Astrocyte (in vitro differentiated cells and primary cell): ENCODE results near the gene DOK6. TPM values are rescaled to one million over a fixed set of nuclear protein-coding genes. Genes with fewer than 3 reads are reported as not detected.

Source experiments
- DNase-seq: peaks from one replicate; pipeline ENCODE4 v3.0.0-alpha.2; 2010; ENCODE audit warnings: low read depth
- FAIRE-seq: peaks from 2 replicates; lab custom pipeline; 2011; peaks lifted over from hg19 to GRCh38; lab: Jason Lieb, UNC
- H2AFZ ChIP-seq: 2 replicates; pipeline ENCODE4 v1.6.0; 2012; ENCODE audit warnings: low read depth, low read length, inconsistent platforms
- H3K27ac ChIP-seq: 2 replicates; pipeline ENCODE4 v1.5.1; 2011; ENCODE audit warnings: low read depth, low read length, inconsistent platforms
- H3K27me3 ChIP-seq: 2 replicates; pipeline ENCODE4 v1.6.0; 2011; ENCODE audit warnings: low read length, inconsistent platforms; ENCODE audit not compliant: insufficient read depth
- H3K36me3 ChIP-seq: 2 replicates; pipeline ENCODE4 v1.5.1; 2011; ENCODE audit warnings: low read length, inconsistent platforms; ENCODE audit not compliant: insufficient read depth
- H3K4me1 ChIP-seq: 2 replicates; pipeline ENCODE4 v1.5.1; 2011; ENCODE audit warnings: low read length, inconsistent platforms; ENCODE audit not compliant: insufficient read depth
- H3K4me2 ChIP-seq: 2 replicates; pipeline ENCODE4 v1.6.0; 2012; ENCODE audit warnings: low read length, inconsistent platforms
- H3K4me3 ChIP-seq: 2 replicates; pipeline ENCODE4 v1.5.1; 2011; ENCODE audit warnings: low read depth, mild to moderate bottlenecking, low read length, inconsistent platforms; ENCODE audit not compliant: insufficient read depth
- H3K79me2 ChIP-seq: 2 replicates; pipeline ENCODE4 v1.6.0; 2012; ENCODE audit warnings: mild to moderate bottlenecking, low read length, inconsistent platforms; ENCODE audit not compliant: insufficient read depth
- H3K9ac ChIP-seq: 2 replicates; pipeline ENCODE4 v1.6.0; 2012; ENCODE audit warnings: mild to moderate bottlenecking, low read length, inconsistent platforms
- H3K9me3 ChIP-seq: 2 replicates; pipeline ENCODE4 v1.5.1; 2012; ENCODE audit warnings: low read depth, mild to moderate bottlenecking, low read length, inconsistent platforms; ENCODE audit not compliant: insufficient read depth
- H4K20me1 ChIP-seq: 2 replicates; pipeline ENCODE4 v1.6.0; 2012; ENCODE audit warnings: low read length, inconsistent platforms; ENCODE audit not compliant: insufficient read depth
- H3K27ac Mint-ChIP-seq: one replicate; pipeline ENCODE4 v1.8.0; 2021; ENCODE audit warnings: mild to moderate bottlenecking, mixed read lengths; ENCODE audit not compliant: unreplicated experiment
- H3K27me3 Mint-ChIP-seq: one replicate; pipeline ENCODE4 v1.8.0; 2021; ENCODE audit warnings: low read depth, mixed read lengths; ENCODE audit not compliant: unreplicated experiment
- H3K36me3 Mint-ChIP-seq: one replicate; pipeline ENCODE4 v1.8.0; 2021; ENCODE audit warnings: low read depth, mixed read lengths; ENCODE audit not compliant: unreplicated experiment
- H3K4me1 Mint-ChIP-seq: one replicate; pipeline ENCODE4 v1.8.0; 2021; ENCODE audit warnings: low read depth, mixed read lengths; ENCODE audit not compliant: unreplicated experiment
- H3K4me3 Mint-ChIP-seq: one replicate; pipeline ENCODE4 v1.8.0; 2021; ENCODE audit warnings: mild to moderate bottlenecking, moderate library complexity, mixed read lengths; ENCODE audit not compliant: unreplicated experiment
- H3K9me3 Mint-ChIP-seq: one replicate; pipeline ENCODE4 v1.8.0; 2021; ENCODE audit warnings: mild to moderate bottlenecking, mixed read lengths; ENCODE audit not compliant: unreplicated experiment
- EZH2 ChIP-seq: IDR thresholded peaks from 2 replicates; pipeline ENCODE4 v1.6.1; 2012; ENCODE audit warnings: mild to moderate bottlenecking, low read length, inconsistent platforms; ENCODE audit not compliant: insufficient read depth
- total RNA-seq: library from RNA; stranded (reverse); gene quantifications from 2 replicates; pipeline ENCODE4 v1.2.1, GENCODE V29; 2021
- TF ChIP-seq, protein P1 (sequence below): IDR thresholded peaks from 2 replicates; pipeline ENCODE4 v1.5.1; 2011; ENCODE audit warnings: low read depth, mild to moderate bottlenecking, inconsistent platforms, low read length, moderate library complexity; ENCODE audit not compliant: insufficient read depth

The DOK6 gene
- total RNA-seq, 1 donor from 2014 or later: 2.9 TPM

DNA sequence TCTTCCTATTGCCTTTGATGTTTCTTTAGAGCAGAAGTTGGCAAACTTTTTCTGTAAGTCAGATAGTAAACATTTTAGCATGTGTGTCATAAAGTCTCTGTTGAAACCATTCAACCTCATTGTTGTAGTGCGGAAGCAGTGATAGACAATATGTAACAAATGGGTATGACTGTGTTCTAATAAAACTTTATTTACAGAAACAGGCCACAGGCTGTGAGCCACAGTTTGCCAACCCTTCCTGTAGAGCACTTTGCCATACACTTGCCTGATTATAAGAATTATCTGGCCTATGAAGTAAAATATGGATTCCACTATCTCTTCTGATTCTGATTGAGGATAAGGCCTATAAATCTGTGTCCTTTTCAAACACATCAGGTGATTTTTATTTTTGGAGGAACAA is 237.4 kb downstream of the DOK6 start:
- TF ChIP-seq, protein P1, sequence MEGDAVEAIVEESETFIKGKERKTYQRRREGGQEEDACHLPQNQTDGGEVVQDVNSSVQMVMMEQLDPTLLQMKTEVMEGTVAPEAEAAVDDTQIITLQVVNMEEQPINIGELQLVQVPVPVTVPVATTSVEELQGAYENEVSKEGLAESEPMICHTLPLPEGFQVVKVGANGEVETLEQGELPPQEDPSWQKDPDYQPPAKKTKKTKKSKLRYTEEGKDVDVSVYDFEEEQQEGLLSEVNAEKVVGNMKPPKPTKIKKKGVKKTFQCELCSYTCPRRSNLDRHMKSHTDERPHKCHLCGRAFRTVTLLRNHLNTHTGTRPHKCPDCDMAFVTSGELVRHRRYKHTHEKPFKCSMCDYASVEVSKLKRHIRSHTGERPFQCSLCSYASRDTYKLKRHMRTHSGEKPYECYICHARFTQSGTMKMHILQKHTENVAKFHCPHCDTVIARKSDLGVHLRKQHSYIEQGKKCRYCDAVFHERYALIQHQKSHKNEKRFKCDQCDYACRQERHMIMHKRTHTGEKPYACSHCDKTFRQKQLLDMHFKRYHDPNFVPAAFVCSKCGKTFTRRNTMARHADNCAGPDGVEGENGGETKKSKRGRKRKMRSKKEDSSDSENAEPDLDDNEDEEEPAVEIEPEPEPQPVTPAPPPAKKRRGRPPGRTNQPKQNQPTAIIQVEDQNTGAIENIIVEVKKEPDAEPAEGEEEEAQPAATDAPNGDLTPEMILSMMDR: no peak
- Histone ChIP-seq H3K9ac (no peak overlapping the region), H3K9me3 (no peaks in the 10 kb centered on the region), H3K4me3 (no peak overlapping the region), H3K27ac (no peak overlapping the region), H3K36me3 (no peaks in the 10 kb centered on the region), H4K20me1 (no peaks in the 10 kb centered on the region), H3K79me2 (no peaks in the 10 kb centered on the region), H3K4me2 (no peak overlapping the region), H3K4me1 (no peaks in the 10 kb centered on the region), H3K27me3 (no peaks in the 10 kb centered on the region), H2AFZ (no peak overlapping the region)
- no peak for FAIRE-seq
- H3K9me3 Mint-ChIP-seq: no peaks in the 10 kb centered on the region
- no peak for DNase-seq
- H3K4me3 Mint-ChIP-seq: no peak overlapping the region
- no peaks in the 10 kb centered on the region for H3K36me3 Mint-ChIP-seq
- no peak overlapping the region for H3K27ac Mint-ChIP-seq
- H3K27me3 Mint-ChIP-seq: no peaks in the 10 kb centered on the region
- H3K4me1 Mint-ChIP-seq: no peaks in the 10 kb centered on the region

DNA sequence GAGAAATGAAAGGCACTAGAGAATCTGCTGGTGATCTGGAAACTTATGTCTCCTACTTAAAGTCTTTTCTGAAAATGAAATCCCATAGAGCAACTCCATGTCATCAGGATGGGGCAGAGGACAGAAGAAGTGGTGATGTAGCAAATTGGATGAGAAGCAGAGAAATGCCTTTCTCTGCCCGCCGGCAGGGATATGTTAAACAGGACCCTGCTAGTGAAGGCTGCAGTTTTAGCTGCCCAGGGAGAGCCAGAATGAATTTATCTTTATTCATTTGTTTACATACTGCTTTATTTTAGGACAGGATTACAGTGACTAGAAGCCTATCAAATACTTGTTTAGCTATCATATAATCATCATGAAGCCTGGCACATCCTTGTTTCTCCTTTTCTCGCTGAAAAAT is 247.0 kb downstream of the DOK6 start:
- TF ChIP-seq EZH2: no peak
- TF ChIP-seq, protein P1: no peak
- Histone ChIP-seq H3K36me3 (no peaks in the 10 kb centered on the region), H3K27ac (no peak overlapping the region), H3K4me2 (no peak overlapping the region), H3K9me3 (no peaks in the 10 kb centered on the region), H4K20me1 (no peaks in the 10 kb centered on the region), H2AFZ (no peak overlapping the region), H3K9ac (no peak overlapping the region), H3K4me1 (no peaks in the 10 kb centered on the region), H3K79me2 (no peaks in the 10 kb centered on the region), H3K4me3 (no peak overlapping the region), H3K27me3 (no peaks in the 10 kb centered on the region)
- Mint-ChIP-seq H3K9me3 (no peaks in the 10 kb centered on the region), H3K36me3 (no peaks in the 10 kb centered on the region), H3K27ac (no peak overlapping the region), H3K4me1 (no peaks in the 10 kb centered on the region), H3K27me3 (no peaks in the 10 kb centered on the region), H3K4me3 (no peak overlapping the region)
- no peak for DNase-seq
- no peak for FAIRE-seq

DNA sequence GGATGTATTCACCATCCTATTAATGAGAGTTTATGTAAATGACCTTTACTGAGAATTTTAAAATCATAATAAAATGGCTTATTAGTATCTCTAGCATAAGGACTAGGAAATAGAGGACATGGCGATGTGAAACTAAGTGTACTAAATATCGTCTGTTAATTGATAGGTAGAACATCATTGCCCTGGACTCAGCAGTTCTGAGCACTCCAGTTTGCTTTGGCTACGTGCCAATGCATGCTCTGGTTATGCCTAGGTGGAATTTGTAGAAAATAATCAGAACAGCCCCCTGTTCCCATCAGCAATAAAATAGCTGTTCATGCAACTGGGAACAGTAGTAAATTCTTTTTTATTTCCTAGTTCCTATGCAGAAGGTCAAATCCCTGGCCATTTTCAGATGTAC is 247.8 kb downstream of the DOK6 start:
- no peak overlapping the region for H3K27ac Mint-ChIP-seq
- no peaks in the 10 kb centered on the region for H3K27me3 Mint-ChIP-seq
- no peaks in the 10 kb centered on the region for H4K20me1 ChIP-seq
- no peaks in the 10 kb centered on the region for H3K36me3 ChIP-seq
- no peaks in the 10 kb centered on the region for H3K9me3 Mint-ChIP-seq
- no peak overlapping the region for H2AFZ ChIP-seq
- DNase-seq: no peak
- H3K36me3 Mint-ChIP-seq: no peaks in the 10 kb centered on the region
- no peaks in the 10 kb centered on the region for H3K79me2 ChIP-seq
- no peaks in the 10 kb centered on the region for H3K4me1 Mint-ChIP-seq
- no peaks in the 10 kb centered on the region for H3K4me1 ChIP-seq
- H3K9me3 ChIP-seq: no peaks in the 10 kb centered on the region
- no peak overlapping the region for H3K9ac ChIP-seq
- H3K4me3 Mint-ChIP-seq: no peak overlapping the region
- no peaks in the 10 kb centered on the region for H3K27me3 ChIP-seq
- no peak for TF ChIP-seq EZH2
- TF ChIP-seq, protein P1: no peak
- no peak overlapping the region for H3K4me2 ChIP-seq
- FAIRE-seq: no peak
- no peak overlapping the region for H3K27ac ChIP-seq
- no peak overlapping the region for H3K4me3 ChIP-seq
